HepG2 (cell line): Measurements from ENCODE around the gene PWP1. TPM values are rescaled to one million over a fixed set of nuclear protein-coding genes. Genes with fewer than 3 reads are reported as not detected.

Source experiments
- ARNT ChIP-seq: fragments of 450-650 bp; IDR thresholded peaks from 2 replicates; pipeline ENCODE4 v1.6.1; 2017
- CEBPB ChIP-seq: IDR thresholded peaks from 2 replicates; pipeline ENCODE4 v1.6.1; 2011; ENCODE audit warnings: low read depth, low read length, improper control_type of control experiment, borderline replicate concordance
- DMAP1 ChIP-seq: IDR thresholded peaks from 2 replicates; pipeline ENCODE4 v1.6.1; 2016
- FOSL1 ChIP-seq: sonication (generic); formaldehyde crosslinking; IDR thresholded peaks from 2 replicates; pipeline ENCODE4 v1.9.0; 2021; ENCODE audit warnings: missing genetic modification reagents, borderline replicate concordance
- HMG20B ChIP-seq: conservative IDR thresholded peaks from 2 replicates; pipeline ENCODE4 v1.6.1; 2016; ENCODE audit warnings: missing genetic modification reagents, missing compliant biosample characterization
- JUNB ChIP-seq: sonication (generic); formaldehyde crosslinking; IDR thresholded peaks from 2 replicates; pipeline ENCODE4 v1.8.0; 2022; ENCODE audit warnings: missing genetic modification reagents, mild to moderate bottlenecking, borderline replicate concordance
- KDM5B ChIP-seq: sonication (generic); formaldehyde crosslinking; IDR thresholded peaks from 2 replicates; pipeline ENCODE4 v1.4.0; 2020; ENCODE audit warnings: missing genetic modification reagents, mild to moderate bottlenecking, borderline replicate concordance
- MED8 ChIP-seq: sonication (generic); formaldehyde crosslinking; IDR thresholded peaks from 2 replicates; pipeline ENCODE4 v1.8.1; 2023; ENCODE audit warnings: mild to moderate bottlenecking, missing genetic modification reagents; ENCODE audit not compliant: insufficient replicate concordance
- MTA1 ChIP-seq: sonication (generic); formaldehyde crosslinking; IDR thresholded peaks from 2 replicates; pipeline ENCODE4 v1.4.0; 2020; ENCODE audit warnings: missing genetic modification reagents, mild to moderate bottlenecking, borderline replicate concordance
- NFIB ChIP-seq: sonication (generic); formaldehyde crosslinking; IDR thresholded peaks from 2 replicates; pipeline ENCODE4 v1.9.0; 2021; ENCODE audit warnings: missing genetic modification reagents, mild to moderate bottlenecking, borderline replicate concordance
- SPEN ChIP-seq: sonication (generic); formaldehyde crosslinking; IDR thresholded peaks from 2 replicates; pipeline ENCODE4 v1.5.1; 2020; ENCODE audit warnings: low read depth, mild to moderate bottlenecking, missing genetic modification reagents
- SRSF4 ChIP-seq: fragments of 200-400 bp; formaldehyde crosslinking; IDR thresholded peaks from one replicate; pipeline ENCODE4 v1.6.1; 2018; ENCODE audit warnings: mild to moderate bottlenecking, low read depth, low read length, moderate library complexity; ENCODE audit not compliant: poor library complexity, severe bottlenecking
- TEAD3 ChIP-seq: optimal IDR thresholded peaks from 2 replicates; pipeline ENCODE3; 2016; ENCODE audit warnings: borderline replicate concordance
- TGIF2 ChIP-seq: IDR thresholded peaks from 2 replicates; pipeline ENCODE4 v1.6.1; 2016; ENCODE audit warnings: control low read depth, missing compliant biosample characterization
- YEATS2 ChIP-seq: sonication (generic); formaldehyde crosslinking; IDR thresholded peaks from 2 replicates; pipeline ENCODE4 v1.4.0; 2020; ENCODE audit warnings: missing genetic modification reagents, borderline replicate concordance
- ZBTB1 ChIP-seq: sonication (generic); formaldehyde crosslinking; IDR thresholded peaks from 2 replicates; pipeline ENCODE4 v1.4.0; 2020; ENCODE audit warnings: missing genetic modification reagents, borderline replicate concordance
- ZFP36L1 ChIP-seq: sonication (generic); formaldehyde crosslinking; IDR thresholded peaks from 2 replicates; pipeline ENCODE4 v1.8.0; 2022; ENCODE audit warnings: mild to moderate bottlenecking, missing genetic modification reagents, moderate library complexity
- ZNF180 ChIP-seq: sonication (generic); formaldehyde crosslinking; IDR thresholded peaks from 2 replicates; pipeline ENCODE4 v1.4.0; 2020; ENCODE audit warnings: low read depth, missing genetic modification reagents, borderline replicate concordance
- ZNF205 ChIP-seq: IDR thresholded peaks from 2 replicates; pipeline ENCODE4 v1.6.1; 2018; ENCODE audit warnings: missing biosample characterization, missing genetic modification reagents
- ZNF225 ChIP-seq: sonication (generic); formaldehyde crosslinking; IDR thresholded peaks from 2 replicates; pipeline ENCODE4 v1.4.0; 2020; ENCODE audit warnings: mild to moderate bottlenecking, missing genetic modification reagents
- ZNF326 ChIP-seq: sonication (generic); formaldehyde crosslinking; IDR thresholded peaks from 2 replicates; pipeline ENCODE4 v1.4.0; 2020; ENCODE audit warnings: missing genetic modification reagents, borderline replicate concordance
- ZNF605 ChIP-seq: sonication (generic); formaldehyde crosslinking; IDR thresholded peaks from 2 replicates; pipeline ENCODE4 v1.8.0; 2022; ENCODE audit warnings: mild to moderate bottlenecking, missing genetic modification reagents
- ZNF644 ChIP-seq: IDR thresholded peaks from 2 replicates; pipeline ENCODE4 v1.6.1; 2016; ENCODE audit warnings: low read depth
- ZNF761 ChIP-seq: sonication (generic); formaldehyde crosslinking; conservative IDR thresholded peaks from 2 replicates; pipeline ENCODE4 v1.4.0; 2020; ENCODE audit warnings: mild to moderate bottlenecking, missing genetic modification reagents
- polyA plus RNA-seq, 8 experiments: library from polyadenylated mRNA; depleted of rRNA in 3 of 8; stranded (reverse) in 7 of 8; unstranded in 1 of 8; fragments of >200 nt; fragmentation: Illumina TruSeq in 4 of 8; extraction: Trizol in 4 of 8; gene quantifications; 2 replicates each; pipeline versions ENCODE4 v1.2.1 to v1.2.3, GENCODE V29; 2011 to 2016; ENCODE audit warnings: low read depth in 4 of 8, missing spikeins in 1 of 8, mixed read lengths in 1 of 8; ENCODE audit not compliant: insufficient read depth in 1 of 8
- total RNA-seq, 5 experiments: library from RNA; depleted of rRNA; stranded (reverse); fragments of >200 nt; fragmentation: Illumina TruSeq; extraction: Trizol; gene quantifications; 2 replicates each; pipeline ENCODE4 v1.2.3, GENCODE V29; 2016; ENCODE audit warnings: low read depth in 1 of 5
- TF ChIP-seq, protein P1 (sequence below): sonication (generic); formaldehyde crosslinking; IDR thresholded peaks from 2 replicates; pipeline ENCODE4 v1.4.0; 2020; ENCODE audit warnings: missing genetic modification reagents, low read depth, mild to moderate bottlenecking, borderline replicate concordance
- TF ChIP-seq, protein P2 (sequence below): sonication (generic); formaldehyde crosslinking; conservative IDR thresholded peaks from 2 replicates; pipeline ENCODE4 v1.4.0; 2020; ENCODE audit warnings: missing genetic modification reagents
- TF ChIP-seq, protein P3 (sequence below): sonication (generic); formaldehyde crosslinking; IDR thresholded peaks from 2 replicates; pipeline ENCODE4 v1.5.0; 2020; ENCODE audit warnings: missing genetic modification reagents, mild to moderate bottlenecking, borderline replicate concordance
- TF ChIP-seq, protein P4 (sequence below): sonication (generic); formaldehyde crosslinking; IDR thresholded peaks from 2 replicates; pipeline ENCODE4 v1.9.0; 2021; ENCODE audit warnings: missing genetic modification reagents, mild to moderate bottlenecking, borderline replicate concordance

Gene PWP1
- total and polyA plus RNA-seq, 2 of the 13 experiments (the other 11 are each of a cell fraction or from before 2014, with no cell fraction given), result 65.9 to 70.2 TPM

DNA sequence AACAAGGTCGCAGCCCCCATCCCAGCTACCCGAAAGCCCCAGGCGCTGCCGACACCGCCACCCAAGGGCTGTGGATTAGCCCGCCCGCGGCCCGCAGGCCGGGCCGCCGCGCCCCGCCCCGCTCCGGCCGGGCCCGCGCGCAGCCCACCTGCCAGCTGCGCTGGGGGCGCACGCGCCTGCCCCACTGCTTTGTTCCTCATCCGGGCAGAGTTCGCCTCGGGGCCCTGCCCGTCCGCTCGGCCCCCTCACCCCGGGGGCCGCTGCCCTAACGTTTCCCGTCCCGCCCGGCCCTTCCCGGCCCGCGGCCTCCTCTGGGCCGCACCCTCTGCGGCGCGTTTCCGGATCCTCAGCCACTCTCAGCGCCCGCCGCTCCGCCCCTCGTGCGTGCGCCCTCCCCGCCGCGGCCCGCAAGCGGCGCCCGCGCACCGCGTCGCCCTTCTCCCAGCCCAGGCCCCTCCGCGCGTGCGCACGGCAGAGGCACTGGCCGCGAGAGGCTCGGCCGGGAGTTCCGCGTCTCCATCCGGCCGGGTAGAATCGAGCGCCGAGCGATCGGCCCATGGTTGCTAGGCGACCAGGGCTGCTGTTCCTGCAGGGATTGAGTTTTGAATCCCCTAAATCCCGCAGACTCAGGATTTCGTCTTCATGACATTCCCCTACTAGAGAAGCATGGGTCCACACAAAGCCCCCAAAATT lies 75.4 kb downstream of the PWP1 start, which contains the start of gene PRDM4 (continued):
- TF ChIP-seq, protein P1, sequence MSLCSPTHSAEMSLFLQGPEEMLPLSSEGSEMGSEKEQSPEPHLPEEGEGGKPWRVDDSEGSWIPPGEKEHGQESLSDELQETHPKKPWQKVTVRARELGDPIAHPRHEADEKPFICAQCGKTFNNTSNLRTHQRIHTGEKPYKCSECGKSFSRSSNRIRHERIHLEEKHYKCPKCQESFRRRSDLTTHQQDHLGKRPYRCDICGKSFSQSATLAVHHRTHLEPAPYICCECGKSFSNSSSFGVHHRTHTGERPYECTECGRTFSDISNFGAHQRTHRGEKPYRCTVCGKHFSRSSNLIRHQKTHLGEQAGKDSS, result no peak
- TF ChIP-seq SPEN (CRISPR knock-in tag) (peak; percentile 91; the same call in 1 of the 2 replicates), NFIB (CRISPR knock-in tag) (no peak), HMG20B (no peak), KDM5B (CRISPR knock-in tag) (no peak), DMAP1 (CRISPR knock-in tag) (no peak), ZNF644 (CRISPR knock-in tag) (no peak), ZNF605 (CRISPR knock-in tag) (no peak), JUNB (CRISPR knock-in tag) (no peak), FOSL1 (CRISPR knock-in tag) (no peak; the same call in 1 of the 2 replicates), ZNF761 (CRISPR knock-in tag) (no peak), ZNF205 (CRISPR knock-in tag) (no peak), ARNT (no peak), ZBTB1 (CRISPR knock-in tag) (no peak; the same call in 1 of the 2 replicates), ZNF180 (CRISPR knock-in tag) (no peak), MED8 (CRISPR knock-in tag) (no peak), ZFP36L1 (CRISPR knock-in tag) (no peak), MTA1 (CRISPR knock-in tag) (no peak), YEATS2 (peak; percentile 71), SRSF4 (no peak), TGIF2 (no peak), TEAD3 (CRISPR knock-in tag) (peak; percentile 36), CEBPB (no peak), ZNF225 (CRISPR knock-in tag) (no peak), ZNF326 (CRISPR knock-in tag) (no peak)
- TF ChIP-seq, protein P2, sequence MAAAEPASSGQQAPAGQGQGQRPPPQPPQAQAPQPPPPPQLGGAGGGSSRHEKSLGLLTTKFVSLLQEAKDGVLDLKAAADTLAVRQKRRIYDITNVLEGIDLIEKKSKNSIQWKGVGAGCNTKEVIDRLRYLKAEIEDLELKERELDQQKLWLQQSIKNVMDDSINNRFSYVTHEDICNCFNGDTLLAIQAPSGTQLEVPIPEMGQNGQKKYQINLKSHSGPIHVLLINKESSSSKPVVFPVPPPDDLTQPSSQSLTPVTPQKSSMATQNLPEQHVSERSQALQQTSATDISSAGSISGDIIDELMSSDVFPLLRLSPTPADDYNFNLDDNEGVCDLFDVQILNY (CRISPR knock-in tag), result peak; percentile 68; the same call in 1 of the 2 replicates
- TF ChIP-seq, protein P3, sequence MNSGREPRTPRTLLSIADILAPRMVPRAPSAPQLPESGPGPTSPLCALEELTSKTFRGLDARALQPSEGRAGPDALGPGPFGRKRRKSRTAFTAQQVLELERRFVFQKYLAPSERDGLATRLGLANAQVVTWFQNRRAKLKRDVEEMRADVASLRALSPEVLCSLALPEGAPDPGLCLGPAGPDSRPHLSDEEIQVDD (CRISPR knock-in tag), result no peak
- TF ChIP-seq, protein P4, sequence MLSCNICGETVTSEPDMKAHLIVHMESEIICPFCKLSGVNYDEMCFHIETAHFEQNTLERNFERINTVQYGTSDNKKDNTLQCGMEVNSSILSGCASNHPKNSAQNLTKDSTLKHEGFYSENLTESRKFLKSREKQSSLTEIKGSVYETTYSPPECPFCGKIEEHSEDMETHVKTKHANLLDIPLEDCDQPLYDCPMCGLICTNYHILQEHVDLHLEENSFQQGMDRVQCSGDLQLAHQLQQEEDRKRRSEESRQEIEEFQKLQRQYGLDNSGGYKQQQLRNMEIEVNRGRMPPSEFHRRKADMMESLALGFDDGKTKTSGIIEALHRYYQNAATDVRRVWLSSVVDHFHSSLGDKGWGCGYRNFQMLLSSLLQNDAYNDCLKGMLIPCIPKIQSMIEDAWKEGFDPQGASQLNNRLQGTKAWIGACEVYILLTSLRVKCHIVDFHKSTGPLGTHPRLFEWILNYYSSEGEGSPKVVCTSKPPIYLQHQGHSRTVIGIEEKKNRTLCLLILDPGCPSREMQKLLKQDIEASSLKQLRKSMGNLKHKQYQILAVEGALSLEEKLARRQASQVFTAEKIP (CRISPR knock-in tag), result no peak
